ENCODE results near the gene IGF2BP2.

Gene IGF2BP2

GRCh38 chr3:185830018-185830797 is 5.4 kb upstream of the IGF2BP2 start:
- H3K4me1 ChIP-seq (ENCODE audit: low read depth, poor library complexity, severe bottlenecking), result no peaks in the 10 kb centered on the region
- no peak overlapping the region for H2AFZ ChIP-seq (ENCODE audit: low read depth)
- H3K79me2 ChIP-seq (ENCODE audit: insufficient read depth, low read depth), result no peaks in the 10 kb centered on the region; the same call in 1 of the 2 replicates
- no peak overlapping the region for H3K4me2 ChIP-seq
- H3K4me3 ChIP-seq (IDR thresholded peaks at IDR 0.05; ENCODE audit: insufficient read depth, low read depth, low read length), result no peak overlapping the region
- H3K27me3 ChIP-seq (ENCODE audit: insufficient read depth, low read depth), result no peaks in the 10 kb centered on the region
- H3K36me3 ChIP-seq (ENCODE audit: insufficient read depth), result no peaks in the 10 kb centered on the region
- TF ChIP-seq CTCF (conservative IDR thresholded peaks at IDR 0.05; ENCODE audit: low read depth, low read length), result no peak
- H3K9ac ChIP-seq, result no peak overlapping the region
- no peak overlapping the region for H3K27ac ChIP-seq
- no peaks in the 10 kb centered on the region for H4K20me1 ChIP-seq (ENCODE audit: insufficient read depth)

GRCh38 chr3:185828755-185829154 is 3.9 kb upstream of the IGF2BP2 start:
- Histone ChIP-seq H3K4me3 (IDR thresholded peaks at IDR 0.05; ENCODE audit: insufficient read depth, low read depth, low read length) (no peak overlapping the region), H4K20me1 (ENCODE audit: insufficient read depth) (no peaks in the 10 kb centered on the region), H3K27ac (no peak overlapping the region), H3K4me1 (ENCODE audit: low read depth, poor library complexity, severe bottlenecking) (no peaks in the 10 kb centered on the region), H3K79me2 (ENCODE audit: insufficient read depth, low read depth) (no peaks in the 10 kb centered on the region; the same call in 1 of the 2 replicates), H3K4me2 (no peak overlapping the region), H3K36me3 (ENCODE audit: insufficient read depth) (no peaks in the 10 kb centered on the region), H2AFZ (ENCODE audit: low read depth) (no peak overlapping the region), H3K9ac (no peak overlapping the region), H3K27me3 (ENCODE audit: insufficient read depth, low read depth) (no peaks in the 10 kb centered on the region)
- TF ChIP-seq CTCF (conservative IDR thresholded peaks at IDR 0.05; ENCODE audit: low read depth, low read length), result no peak

- H3K4me3 ChIP-seq (IDR thresholded peaks at IDR 0.05; ENCODE audit: insufficient read depth, low read depth, low read length), result no peak overlapping the region
- no peak overlapping the region for H3K4me2 ChIP-seq
- H3K36me3 ChIP-seq (ENCODE audit: insufficient read depth), result no peaks in the 10 kb centered on the region
- no peaks in the 10 kb centered on the region for H3K27me3 ChIP-seq (ENCODE audit: insufficient read depth, low read depth)
- H3K4me1 ChIP-seq (ENCODE audit: low read depth, poor library complexity, severe bottlenecking), result peaks cover 3% of the 10 kb centered on the region
- no peaks in the 10 kb centered on the region for H4K20me1 ChIP-seq (ENCODE audit: insufficient read depth)
- H3K9ac ChIP-seq, result no peak overlapping the region
- no peak overlapping the region for H3K27ac ChIP-seq
- H2AFZ ChIP-seq (ENCODE audit: low read depth), result no peak overlapping the region
- no peak for TF ChIP-seq CTCF (conservative IDR thresholded peaks at IDR 0.05; ENCODE audit: low read depth, low read length)
- no peaks in the 10 kb centered on the region; the same call in 1 of the 2 replicates for H3K79me2 ChIP-seq (ENCODE audit: insufficient read depth, low read depth)
These were observed 2.9 kb upstream of the IGF2BP2 start for GRCh38 chr3:185827595-185828344.

GRCh38 chr3:185825639-185826481 is 1.0 kb upstream of the IGF2BP2 start:
- peaks cover 6% of the 10 kb centered on the region; the same call in 1 of the 2 replicates for H3K79me2 ChIP-seq (ENCODE audit: insufficient read depth, low read depth)
- peak overlapping the region; percentile 93 for H3K4me3 ChIP-seq (IDR thresholded peaks at IDR 0.05; ENCODE audit: insufficient read depth, low read depth, low read length)
- H4K20me1 ChIP-seq (ENCODE audit: insufficient read depth), result no peaks in the 10 kb centered on the region
- no peaks in the 10 kb centered on the region for H3K36me3 ChIP-seq (ENCODE audit: insufficient read depth)
- H3K27ac ChIP-seq, result peak overlapping the region; percentile 21; the same call in 1 of the 2 replicates
- no peaks in the 10 kb centered on the region for H3K27me3 ChIP-seq (ENCODE audit: insufficient read depth, low read depth)
- TF ChIP-seq CTCF (conservative IDR thresholded peaks at IDR 0.05; ENCODE audit: low read depth, low read length), result no peak
- peak overlapping the region; percentile 67 for H3K9ac ChIP-seq
- H3K4me2 ChIP-seq, result peak overlapping the region; percentile 71
- peak overlapping the region; percentile 96 for H2AFZ ChIP-seq (ENCODE audit: low read depth)
- peaks cover 12% of the 10 kb centered on the region for H3K4me1 ChIP-seq (ENCODE audit: low read depth, poor library complexity, severe bottlenecking)
